ENCODE measurements around the gene PAIP1. TPM values are rescaled to one million over a fixed set of nuclear protein-coding genes. Genes with fewer than 3 reads are reported as not detected.

The PAIP1 gene
- total and polyA plus RNA-seq, 10 donors: 24.9 to 65.2 (median 43.8) TPM

- TF ChIP-seq CTCF (IDR thresholded peaks at IDR 0.05 in 8 of 11, conservative IDR thresholded peaks at IDR 0.05 in 3 of 11) (no peak), POLR2A (IDR thresholded peaks at IDR 0.05) (no peak), POLR2AphosphoS5 (IDR thresholded peaks at IDR 0.05) (no peak)
- intact Hi-C loops (cut with DNase I; ENCODE audit: low total_unique reads): no loop called here
- Histone ChIP-seq H3K9me3 (no peaks in the 10 kb centered on the region), H3K27me3 (replicated peaks in 1 of 7) (no peaks in the 10 kb centered on the region), H3K36me3 (peaks cover 0 to 100% (median 45%) of the 10 kb centered on the region in 6 donors), H3K27ac (no peak overlapping the region), H3K4me1 (peaks cover 14 to 47% (median 27%) of the 10 kb centered on the region in 6 donors), H3K4me3 (no peak overlapping the region)
- DNase-seq: no peak
- WGBS, 5 donors: 89 to 95% (median 91%) methylated on average over 5 of the region's 5 CpGs
These were observed 8.5 kb downstream of the PAIP1 start for GRCh38 chr5:43548358-43548757.

- no peak overlapping the region for H3K4me3 ChIP-seq
- no peak for TF ChIP-seq POLR2A (IDR thresholded peaks at IDR 0.05)
- no peak for TF ChIP-seq POLR2AphosphoS5 (IDR thresholded peaks at IDR 0.05)
- no peak for TF ChIP-seq CTCF (IDR thresholded peaks at IDR 0.05 in 8 of 11, conservative IDR thresholded peaks at IDR 0.05 in 3 of 11)
- peaks cover 0 to 100% (median 53%) of the 10 kb centered on the region in 6 donors for H3K36me3 ChIP-seq
- H3K4me1 ChIP-seq: peaks cover 6 to 39% (median 19%) of the 10 kb centered on the region in 6 donors
- no peaks in the 10 kb centered on the region for H3K9me3 ChIP-seq
- intact Hi-C loops (cut with DNase I; ENCODE audit: low total_unique reads): no loop called here
- WGBS, 5 donors: 94 to 97% (median 97%) methylated on average over 2 of the region's 2 CpGs
- no peaks in the 10 kb centered on the region for H3K27me3 ChIP-seq (replicated peaks in 1 of 7)
- no peak overlapping the region for H3K27ac ChIP-seq
- DNase-seq: no peak
These were observed 9.3 kb downstream of the PAIP1 start for GRCh38 chr5:43547532-43547931.

- intact Hi-C loops (cut with DNase I; ENCODE audit: low total_unique reads): no loop called here
- DNase-seq: no peak
- TF ChIP-seq POLR2AphosphoS5 (IDR thresholded peaks at IDR 0.05) (no peak), POLR2A (IDR thresholded peaks at IDR 0.05) (no peak), CTCF (IDR thresholded peaks at IDR 0.05 in 8 of 11, conservative IDR thresholded peaks at IDR 0.05 in 3 of 11) (no peak)
These were observed 13.4 kb downstream of the PAIP1 start for GRCh38 chr5:43543434-43543833.

GRCh38 chr5:43540746-43541145, 16.1 kb downstream of the PAIP1 start:
- no peak for DNase-seq
- H3K27me3 ChIP-seq (replicated peaks in 1 of 7): no peaks in the 10 kb centered on the region
- TF ChIP-seq CTCF (IDR thresholded peaks at IDR 0.05 in 8 of 11, conservative IDR thresholded peaks at IDR 0.05 in 3 of 11) (no peak), POLR2A (IDR thresholded peaks at IDR 0.05) (no peak), POLR2AphosphoS5 (IDR thresholded peaks at IDR 0.05) (no peak)
- H3K9me3 ChIP-seq: no peaks in the 10 kb centered on the region
- no peak overlapping the region for H3K27ac ChIP-seq
- WGBS, 5 donors: 92 to 95% (median 93%) methylated on average over 6 of the region's 6 CpGs
- H3K4me1 ChIP-seq: peaks cover 0 to 12% (median 0%) of the 10 kb centered on the region in 6 donors
- H3K36me3 ChIP-seq: peaks cover 0 to 98% (median 65%) of the 10 kb centered on the region in 6 donors
- intact Hi-C loops (cut with DNase I; ENCODE audit: low total_unique reads): no loop called here
- H3K4me3 ChIP-seq: no peak overlapping the region

More at GRCh38 chr5:43543434-43543833, 13.4 kb downstream of the PAIP1 start:
- Histone ChIP-seq H3K27me3 (replicated peaks in 1 of 7) (no peaks in the 10 kb centered on the region), H3K36me3 (peaks cover 0 to 98% (median 65%) of the 10 kb centered on the region in 6 donors), H3K9me3 (no peaks in the 10 kb centered on the region), H3K4me1 (peaks cover 0 to 9% (median 0%) of the 10 kb centered on the region in 6 donors), H3K27ac (no peak overlapping the region), H3K4me3 (no peak overlapping the region)
